ENCODE data around the gene COL7A1. TPM values are rescaled to one million over a fixed set of nuclear protein-coding genes. Genes with fewer than 3 reads are reported as not detected.

Gene COL7A1
- total RNA-seq, 1 experiment from 2014 or later = 40.0 TPM

DNA sequence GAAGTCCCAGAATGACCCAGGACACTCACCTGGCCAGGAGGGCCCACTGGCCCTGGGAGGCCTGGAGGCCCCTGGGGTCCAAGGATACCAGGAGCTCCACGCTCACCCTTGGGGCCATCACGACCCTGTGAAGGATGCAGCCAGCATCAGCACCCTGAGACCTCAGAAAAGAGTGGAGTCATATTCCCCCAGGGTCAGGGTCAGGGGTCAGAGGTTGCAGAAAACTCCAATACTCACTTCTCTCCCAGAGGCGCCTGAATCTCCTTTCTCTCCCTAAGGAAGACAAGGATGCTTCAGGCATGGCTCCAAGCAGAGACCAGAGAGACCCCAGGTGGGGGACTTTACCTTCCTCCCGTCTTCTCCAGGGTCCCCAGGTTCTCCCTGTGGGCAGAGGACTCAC is 18.5 kb downstream of the COL7A1 start:
- ChIA-PET CTCF (no interaction called here), POLR2A (no interaction called here)
- in situ Hi-C loops (cut with HindIII; ENCODE audit: low pct_unique_long_range_greater_than_20kb, low sequenced_read_pairs) = no loop called here
- ATAC-seq (no peak), DNase-seq (ENCODE audit: low read depth, low spot score) (no peak)
- H3K27ac ChIP-seq (ENCODE audit: low read length) = no peak overlapping the region
- no peaks in the 10 kb centered on the region for H3K27me3 ChIP-seq (ENCODE audit: control insufficient read depth, insufficient read depth, low read length)
- no peaks in the 10 kb centered on the region for H3K9me3 ChIP-seq (ENCODE audit: control insufficient read depth, insufficient read depth, low read depth, low read length)
- no peak overlapping the region for H3K4me3 ChIP-seq (ENCODE audit: low read depth in 2 of 2, low read length in 2 of 2)
- H3K4me1 ChIP-seq (ENCODE audit: control insufficient read depth, insufficient read depth, low read length) = no peaks in the 10 kb centered on the region
- no TSS peak for BruUV-seq (replicated peaks)
- intact Hi-C loops (cut with micrococcal nuclease; ENCODE audit: unreplicated experiment) = no loop called here
- no peaks in the 10 kb centered on the region for H3K36me3 ChIP-seq (ENCODE audit: control insufficient read depth, insufficient read depth, low read length)
- TF ChIP-seq POLR2AphosphoS5 (IDR thresholded peaks at IDR 0.05; ENCODE audit: low read depth, low read length) (no peak), TCF7L2 (IDR thresholded peaks at IDR 0.05; ENCODE audit: low read depth, low read length) (no peak), SIN3A (IDR thresholded peaks at IDR 0.05; ENCODE audit: borderline replicate concordance, insufficient read depth, low read depth, low read length) (no peak)
- TF ChIP-seq, protein P1, sequence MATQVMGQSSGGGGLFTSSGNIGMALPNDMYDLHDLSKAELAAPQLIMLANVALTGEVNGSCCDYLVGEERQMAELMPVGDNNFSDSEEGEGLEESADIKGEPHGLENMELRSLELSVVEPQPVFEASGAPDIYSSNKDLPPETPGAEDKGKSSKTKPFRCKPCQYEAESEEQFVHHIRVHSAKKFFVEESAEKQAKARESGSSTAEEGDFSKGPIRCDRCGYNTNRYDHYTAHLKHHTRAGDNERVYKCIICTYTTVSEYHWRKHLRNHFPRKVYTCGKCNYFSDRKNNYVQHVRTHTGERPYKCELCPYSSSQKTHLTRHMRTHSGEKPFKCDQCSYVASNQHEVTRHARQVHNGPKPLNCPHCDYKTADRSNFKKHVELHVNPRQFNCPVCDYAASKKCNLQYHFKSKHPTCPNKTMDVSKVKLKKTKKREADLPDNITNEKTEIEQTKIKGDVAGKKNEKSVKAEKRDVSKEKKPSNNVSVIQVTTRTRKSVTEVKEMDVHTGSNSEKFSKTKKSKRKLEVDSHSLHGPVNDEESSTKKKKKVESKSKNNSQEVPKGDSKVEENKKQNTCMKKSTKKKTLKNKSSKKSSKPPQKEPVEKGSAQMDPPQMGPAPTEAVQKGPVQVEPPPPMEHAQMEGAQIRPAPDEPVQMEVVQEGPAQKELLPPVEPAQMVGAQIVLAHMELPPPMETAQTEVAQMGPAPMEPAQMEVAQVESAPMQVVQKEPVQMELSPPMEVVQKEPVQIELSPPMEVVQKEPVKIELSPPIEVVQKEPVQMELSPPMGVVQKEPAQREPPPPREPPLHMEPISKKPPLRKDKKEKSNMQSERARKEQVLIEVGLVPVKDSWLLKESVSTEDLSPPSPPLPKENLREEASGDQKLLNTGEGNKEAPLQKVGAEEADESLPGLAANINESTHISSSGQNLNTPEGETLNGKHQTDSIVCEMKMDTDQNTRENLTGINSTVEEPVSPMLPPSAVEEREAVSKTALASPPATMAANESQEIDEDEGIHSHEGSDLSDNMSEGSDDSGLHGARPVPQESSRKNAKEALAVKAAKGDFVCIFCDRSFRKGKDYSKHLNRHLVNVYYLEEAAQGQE (IDR thresholded peaks at IDR 0.05; ENCODE audit: insufficient read depth in 1 of 2, low read depth in 2 of 2, low read length in 1 of 2) = no peak
- TF ChIP-seq, protein P2, sequence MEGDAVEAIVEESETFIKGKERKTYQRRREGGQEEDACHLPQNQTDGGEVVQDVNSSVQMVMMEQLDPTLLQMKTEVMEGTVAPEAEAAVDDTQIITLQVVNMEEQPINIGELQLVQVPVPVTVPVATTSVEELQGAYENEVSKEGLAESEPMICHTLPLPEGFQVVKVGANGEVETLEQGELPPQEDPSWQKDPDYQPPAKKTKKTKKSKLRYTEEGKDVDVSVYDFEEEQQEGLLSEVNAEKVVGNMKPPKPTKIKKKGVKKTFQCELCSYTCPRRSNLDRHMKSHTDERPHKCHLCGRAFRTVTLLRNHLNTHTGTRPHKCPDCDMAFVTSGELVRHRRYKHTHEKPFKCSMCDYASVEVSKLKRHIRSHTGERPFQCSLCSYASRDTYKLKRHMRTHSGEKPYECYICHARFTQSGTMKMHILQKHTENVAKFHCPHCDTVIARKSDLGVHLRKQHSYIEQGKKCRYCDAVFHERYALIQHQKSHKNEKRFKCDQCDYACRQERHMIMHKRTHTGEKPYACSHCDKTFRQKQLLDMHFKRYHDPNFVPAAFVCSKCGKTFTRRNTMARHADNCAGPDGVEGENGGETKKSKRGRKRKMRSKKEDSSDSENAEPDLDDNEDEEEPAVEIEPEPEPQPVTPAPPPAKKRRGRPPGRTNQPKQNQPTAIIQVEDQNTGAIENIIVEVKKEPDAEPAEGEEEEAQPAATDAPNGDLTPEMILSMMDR (IDR thresholded peaks at IDR 0.05) = no peak

DNA sequence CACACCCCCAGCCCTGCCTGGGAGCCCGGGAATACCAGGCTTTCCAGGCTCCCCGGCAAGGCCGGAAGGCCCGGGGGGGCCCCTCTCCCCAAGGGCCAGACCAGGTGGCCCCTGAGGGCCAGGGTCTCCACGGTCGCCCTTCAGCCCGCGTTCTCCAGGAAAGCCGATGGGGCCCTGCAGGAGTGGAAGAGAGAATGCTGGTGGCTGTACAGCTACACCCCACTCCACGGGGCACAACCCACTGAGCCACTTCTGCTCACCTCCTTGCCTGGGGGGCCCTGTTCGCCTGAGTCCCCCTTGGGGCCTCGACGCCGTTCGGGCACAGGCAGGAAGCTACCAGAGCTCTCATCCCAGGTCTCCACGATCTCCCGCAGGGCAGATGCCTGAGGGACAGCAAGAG is 19.8 kb downstream of the COL7A1 start:
- Histone ChIP-seq H3K27me3 (ENCODE audit: control insufficient read depth, insufficient read depth, low read length) (no peaks in the 10 kb centered on the region), H3K4me1 (ENCODE audit: control insufficient read depth, insufficient read depth, low read length) (no peaks in the 10 kb centered on the region), H3K27ac (ENCODE audit: low read length) (no peak overlapping the region), H3K36me3 (ENCODE audit: control insufficient read depth, insufficient read depth, low read length) (no peaks in the 10 kb centered on the region), H3K9me3 (ENCODE audit: control insufficient read depth, insufficient read depth, low read depth, low read length) (no peaks in the 10 kb centered on the region), H3K4me3 (ENCODE audit: low read depth in 2 of 2, low read length in 2 of 2) (no peak overlapping the region)
- no TSS peak for BruUV-seq (replicated peaks)
- ChIA-PET POLR2A (interaction anchor here (0.6 kb wide), 1 partner anchor 1621 kb away, joined by 3 read pairs; no protein-coding TSS in a partner anchor), CTCF (no interaction called here)
- DNase-seq (ENCODE audit: low read depth, low spot score) (no peak), ATAC-seq (no peak)
- intact Hi-C loops (cut with micrococcal nuclease; ENCODE audit: unreplicated experiment) (no loop called here), in situ Hi-C loops (cut with HindIII; ENCODE audit: low pct_unique_long_range_greater_than_20kb, low sequenced_read_pairs) (no loop called here)
- TF ChIP-seq POLR2AphosphoS5 (IDR thresholded peaks at IDR 0.05; ENCODE audit: low read depth, low read length) = no peak
- no peak for TF ChIP-seq TCF7L2 (IDR thresholded peaks at IDR 0.05; ENCODE audit: low read depth, low read length)
- TF ChIP-seq, protein P2 (IDR thresholded peaks at IDR 0.05) = no peak
- TF ChIP-seq, protein P1 (IDR thresholded peaks at IDR 0.05; ENCODE audit: insufficient read depth in 1 of 2, low read depth in 2 of 2, low read length in 1 of 2) = no peak
- no peak for TF ChIP-seq SIN3A (IDR thresholded peaks at IDR 0.05; ENCODE audit: borderline replicate concordance, insufficient read depth, low read depth, low read length)
